ENCODE data around the gene CCDC85B.

GRCh38 chr11:65888163-65888814 lies 2.2 kb upstream of the CCDC85B start, which contains the start of gene FIBP:
- TF ChIP-seq ZNF274 (IDR thresholded peaks at IDR 0.05; ENCODE audit: low read depth, low read length) (no peak), YY1 (IDR thresholded peaks at IDR 0.05; ENCODE audit: insufficient read depth, insufficient read length) (peak; percentile 7), SUZ12 (IDR thresholded peaks at IDR 0.05; ENCODE audit: extremely low read depth, insufficient read depth, insufficient read length) (no peak)
